ENCODE data around the gene ARHGEF4.
A peak's percentile ranks its signal among the peaks of the same experiment; 100 is the strongest.
"Not testable (repeated sequence)": the region's sequence is repeated elsewhere in the genome, so short reads cannot be mapped to it uniquely, and the experiment has no call there.

The ARHGEF4 gene

GRCh38 chr2:130991446-130991845 is 154.7 kb downstream of the ARHGEF4 start:
- DNase-seq; intact Hi-C loops (cut with DNase I): not testable (repeated sequence)

DNA sequence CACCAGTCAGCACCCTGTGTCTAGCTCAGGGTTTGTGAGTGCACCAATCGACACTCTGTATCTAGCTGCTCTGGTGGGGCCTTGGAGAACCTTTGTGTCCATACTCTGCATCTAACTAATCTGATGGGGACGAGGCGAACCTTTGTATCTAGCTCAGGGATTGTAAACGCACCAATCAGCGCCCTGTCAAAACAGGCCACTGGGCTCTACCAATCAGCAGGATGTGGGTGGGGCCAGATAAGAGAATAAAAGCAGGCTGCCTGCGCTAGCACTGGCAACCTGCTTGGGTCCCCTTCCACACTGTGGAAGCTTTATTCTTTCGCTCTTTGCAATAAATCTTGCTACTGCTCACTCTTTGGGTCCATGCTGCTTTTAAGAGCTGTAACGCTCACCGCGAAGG is 155.3 kb downstream of the ARHGEF4 start:
- DNase-seq; intact Hi-C loops (cut with DNase I): not testable (repeated sequence)

GRCh38 chr2:130996691-130997090 is 160.0 kb downstream of the ARHGEF4 start:
- no peak for DNase-seq
- intact Hi-C loops (cut with DNase I), result no loop called here

- intact Hi-C loops (cut with DNase I), result no loop called here
- no peak for DNase-seq
Measured at GRCh38 chr2:130997198-130997597, 160.5 kb downstream of the ARHGEF4 start.

GRCh38 chr2:130998561-130998960 is 161.8 kb downstream of the ARHGEF4 start:
- no peak for DNase-seq
- intact Hi-C loops (cut with DNase I), result no loop called here

GRCh38 chr2:131004446-131005209 is 167.9 kb downstream of the ARHGEF4 start:
- intact Hi-C loops (cut with DNase I), result no loop called here
- DNase-seq, result no peak

DNA sequence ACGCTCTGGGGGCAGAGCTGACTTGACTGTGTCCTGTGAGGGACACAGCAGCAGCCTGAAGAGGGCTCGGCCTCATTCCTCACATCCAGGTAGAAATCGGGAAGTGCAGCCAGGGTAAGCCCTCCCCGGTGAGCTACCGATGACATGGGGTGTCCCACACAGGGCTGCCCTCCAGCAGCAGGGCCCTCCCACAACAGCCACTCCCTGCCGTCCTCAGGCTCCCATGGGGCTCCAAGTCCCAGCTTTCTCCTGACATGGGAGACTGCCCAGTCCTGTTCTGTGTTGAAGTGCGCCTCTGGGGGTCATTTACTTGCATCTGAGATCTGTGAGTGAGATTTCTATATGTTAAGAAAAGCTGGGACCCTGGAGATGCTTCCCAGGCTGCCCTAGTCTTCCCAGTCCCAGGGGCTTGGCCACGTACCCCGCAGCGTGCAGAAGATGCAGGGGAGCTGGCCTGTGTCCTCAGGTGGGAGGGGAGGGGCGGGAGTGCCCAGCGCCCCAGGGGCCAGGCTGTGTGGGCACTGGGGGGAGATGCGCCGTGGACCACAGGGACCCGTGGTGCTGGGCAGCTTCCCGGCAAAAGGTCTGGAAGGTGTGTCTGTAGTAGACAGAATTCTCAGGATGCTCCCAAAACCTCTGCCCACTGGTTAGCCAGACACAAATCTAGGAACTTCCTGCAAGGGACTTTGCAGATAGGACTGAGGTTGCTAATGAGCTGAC is 168.7 kb downstream of the ARHGEF4 start:
- intact Hi-C loops (cut with DNase I), result no loop called here
- DNase-seq, result no peak

DNA sequence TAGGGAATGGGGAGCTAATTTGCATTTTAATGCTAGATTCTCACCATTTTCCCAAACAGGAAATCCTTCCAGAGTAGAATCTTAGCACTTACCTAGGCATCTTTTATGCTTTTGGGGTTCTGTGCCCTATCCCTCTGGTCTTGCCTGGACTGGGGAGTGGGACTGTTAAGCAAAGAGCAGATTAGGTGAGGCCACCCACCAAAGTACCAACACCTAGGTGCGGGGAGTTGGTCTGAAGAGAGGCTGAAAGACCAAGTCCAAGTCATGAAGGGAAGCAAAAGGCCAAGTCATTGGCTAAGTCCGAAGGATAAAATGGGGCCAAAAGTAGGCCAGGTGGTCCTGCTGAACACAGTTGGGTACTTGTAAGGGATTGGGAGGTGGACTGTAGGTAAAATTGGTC is 169.8 kb downstream of the ARHGEF4 start:
- intact Hi-C loops (cut with DNase I), result no loop called here
- no peak for DNase-seq

- DNase-seq, result no peak
- intact Hi-C loops (cut with DNase I), result no loop called here
Measured at GRCh38 chr2:131008967-131009366, 172.3 kb downstream of the ARHGEF4 start.

- no peak for DNase-seq
- intact Hi-C loops (cut with DNase I), result no loop called here
Measured at GRCh38 chr2:131009713-131010475, 173.2 kb downstream of the ARHGEF4 start.

- intact Hi-C loops (cut with DNase I), result no loop called here
- DNase-seq, result no peak
Measured at GRCh38 chr2:131010566-131010965, 173.9 kb downstream of the ARHGEF4 start.

- DNase-seq, result no peak
- intact Hi-C loops (cut with DNase I), result no loop called here
Measured at GRCh38 chr2:131011486-131011885, 174.8 kb downstream of the ARHGEF4 start.

DNA sequence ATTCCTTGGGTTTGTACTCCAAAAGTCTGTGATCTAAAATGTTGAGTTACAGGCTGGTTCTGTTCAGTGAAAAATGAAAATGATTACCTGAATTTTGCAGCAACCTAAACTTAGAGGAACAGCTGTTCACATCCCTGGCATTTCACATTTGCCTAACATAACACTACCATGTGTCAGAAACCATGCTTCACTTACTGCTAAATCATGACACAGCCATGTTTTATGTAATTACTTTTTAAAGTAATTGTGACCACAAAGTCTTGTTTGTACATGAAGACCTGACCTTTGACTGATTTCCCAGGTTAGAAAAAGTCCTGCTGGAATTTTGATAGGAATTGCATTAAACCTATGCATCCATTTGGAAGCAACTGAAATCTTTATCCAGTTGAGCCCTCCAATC is 177.4 kb downstream of the ARHGEF4 start:
- intact Hi-C loops (cut with DNase I), result no loop called here
- no peak for DNase-seq

DNA sequence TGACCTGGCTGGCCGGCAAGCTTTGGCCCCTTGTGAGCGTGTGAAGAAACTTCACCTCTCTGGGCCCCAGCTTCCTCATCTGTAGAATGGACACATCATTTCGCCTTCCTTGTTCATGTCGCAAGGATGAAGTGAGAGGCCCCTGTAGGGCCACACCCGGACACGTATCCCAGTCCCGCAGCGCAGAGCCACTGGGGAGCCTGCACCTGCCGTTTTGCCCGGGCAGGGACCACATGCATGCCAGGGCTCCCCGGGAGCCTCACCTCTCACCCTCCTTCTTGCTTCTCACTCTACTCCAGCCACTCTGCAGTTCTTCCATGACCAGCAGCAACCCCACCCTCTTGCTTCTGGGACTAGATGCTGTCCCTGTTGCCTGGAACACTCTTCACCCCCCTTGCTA is 179.1 kb downstream of the ARHGEF4 start:
- peak in 1 of 10 donors; percentile 63 for DNase-seq
- intact Hi-C loops (cut with DNase I), result no loop called here

DNA sequence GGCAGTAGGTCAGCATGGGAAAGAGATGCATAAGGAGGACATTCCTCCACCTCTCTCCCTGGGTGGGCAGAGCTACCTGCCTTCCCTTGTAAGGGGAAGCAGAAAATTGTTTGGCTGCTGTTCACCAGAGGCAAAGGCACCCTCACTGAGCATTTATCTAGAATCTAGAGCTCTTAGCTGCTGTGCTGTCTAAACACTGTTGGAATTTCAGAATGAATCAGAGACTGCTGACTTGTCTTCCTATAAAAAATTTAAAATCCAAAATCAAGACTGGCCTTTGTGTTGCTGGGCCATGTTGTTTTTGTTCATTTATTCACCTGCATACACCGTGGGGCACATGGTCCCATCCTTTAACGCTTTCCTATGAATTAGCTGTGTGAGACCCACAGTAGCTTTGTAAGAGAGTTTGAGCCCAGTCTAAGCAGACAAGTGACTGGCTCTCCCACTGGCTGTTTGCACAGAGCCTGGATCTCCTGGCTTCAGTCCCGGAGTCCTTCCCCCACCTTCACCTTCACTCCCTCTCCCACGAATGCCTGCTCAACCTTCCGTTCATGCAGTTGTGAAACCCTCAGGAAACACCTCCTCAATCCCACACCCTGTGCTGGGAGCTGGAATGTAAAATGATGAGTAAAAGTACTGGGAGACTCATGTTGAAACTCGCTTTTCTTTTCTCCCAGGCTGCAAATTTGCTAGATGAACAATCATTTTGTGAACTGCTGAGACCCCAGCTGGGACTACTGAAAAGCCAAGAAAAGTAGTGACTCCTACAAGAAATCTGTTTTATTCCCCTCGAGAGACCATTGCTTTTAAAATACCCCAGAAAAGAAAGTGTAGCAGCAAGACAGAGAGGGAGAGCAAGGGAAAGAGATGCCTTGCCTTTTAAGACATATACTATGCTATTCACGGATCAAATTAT is 180.4 kb downstream of the ARHGEF4 start:
- intact Hi-C loops (cut with DNase I), result no loop called here
- peak in 1 of 10 donors; percentile 69 for DNase-seq

GRCh38 chr2:131022731-131023130 is 186.0 kb downstream of the ARHGEF4 start:
- DNase-seq, result no peak
- intact Hi-C loops (cut with DNase I), result no loop called here

DNA sequence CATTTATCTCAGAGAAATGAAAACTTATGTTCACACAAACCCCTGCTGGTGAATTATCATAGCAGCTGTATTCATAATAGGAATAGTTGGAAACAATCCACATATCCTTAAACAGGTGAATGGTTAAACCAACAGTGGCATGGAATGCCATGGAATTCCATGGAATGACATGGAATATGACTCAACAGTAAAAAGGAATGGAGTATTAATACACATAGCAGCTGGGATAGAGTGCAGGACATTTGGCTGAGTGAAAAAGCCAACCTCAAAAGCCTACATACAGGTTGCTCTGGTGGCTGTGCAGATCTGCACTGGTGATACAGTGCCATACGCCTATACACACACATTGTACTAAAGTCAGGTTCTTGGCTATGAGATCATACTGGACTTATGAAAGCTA is 187.0 kb downstream of the ARHGEF4 start:
- DNase-seq, result no peak
- intact Hi-C loops (cut with DNase I), result no loop called here

DNA sequence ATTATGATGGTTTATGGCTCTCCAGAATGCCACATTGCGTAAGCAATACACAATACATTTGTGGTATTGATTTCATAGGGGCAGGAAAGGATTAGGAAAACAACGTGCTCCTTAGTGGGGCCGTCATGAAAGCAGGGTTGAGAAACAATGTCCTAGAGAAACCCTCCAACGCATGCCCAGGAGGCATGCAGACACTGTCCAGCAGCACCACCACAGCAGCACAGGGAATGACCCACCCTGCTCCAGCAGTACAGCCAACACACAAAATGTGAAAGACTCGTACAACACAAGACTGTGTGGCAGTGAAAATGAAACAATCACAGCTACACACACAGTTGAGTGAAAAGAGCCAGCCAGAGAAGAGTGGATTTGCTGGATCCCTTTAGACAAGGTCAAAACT is 190.2 kb downstream of the ARHGEF4 start:
- no peak for DNase-seq
- intact Hi-C loops (cut with DNase I), result no loop called here

DNA sequence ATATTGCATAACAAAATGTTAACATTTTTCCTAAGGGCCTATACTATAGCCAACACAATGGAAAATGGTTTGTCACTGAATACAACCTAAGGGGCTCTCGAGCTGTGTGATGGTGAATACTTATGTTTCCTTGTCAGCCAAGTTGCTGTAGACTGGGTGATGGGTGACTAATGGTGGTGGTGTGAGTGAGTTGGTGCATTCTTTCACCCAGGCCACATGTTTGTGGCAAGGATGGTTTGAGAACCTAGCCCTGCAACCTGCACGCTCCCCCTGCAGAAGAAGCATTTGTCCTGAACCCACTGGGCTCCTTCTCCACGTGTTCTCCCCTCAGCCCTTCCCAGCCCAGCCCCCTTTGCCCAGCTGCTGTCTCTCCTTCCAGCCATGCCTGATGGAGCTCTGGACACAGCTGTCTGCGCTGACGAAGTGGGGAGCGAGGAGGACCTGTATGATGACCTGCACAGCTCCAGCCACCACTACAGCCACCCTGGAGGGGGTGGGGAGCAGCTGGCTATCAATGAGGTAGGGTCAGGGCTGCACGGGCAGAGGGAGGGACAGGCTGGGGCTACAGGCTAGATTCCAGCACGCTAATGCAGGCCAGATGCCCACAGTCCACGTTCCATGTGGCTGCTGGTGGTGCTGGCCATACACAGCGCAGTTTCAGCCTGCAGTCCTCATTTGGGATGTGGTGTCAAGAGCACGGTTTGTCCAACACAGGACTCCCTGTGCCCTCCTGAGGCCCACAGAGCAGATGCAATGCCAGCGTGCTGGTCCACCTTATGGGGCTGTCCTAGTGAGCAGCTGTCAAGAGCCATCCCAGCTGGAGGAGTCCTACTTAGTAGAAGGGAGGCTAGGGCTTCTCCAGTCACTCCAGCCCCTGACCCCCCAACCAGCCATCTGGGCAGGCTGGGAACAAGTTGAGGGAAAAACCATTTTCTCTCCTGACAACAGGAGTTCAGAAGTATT is 191.1 kb downstream of the ARHGEF4 start:
- intact Hi-C loops (cut with DNase I), result no loop called here
- DNase-seq, result no peak

Data from posterior cingulate gyrus (tissue), 11 donors.